GM19035 (cell line): Measurements from ENCODE around the gene ASTL.

ENCODE experiments used
- ATAC-seq: cut with Tn5 transposase; IDR thresholded peaks from one replicate; pipeline ENCODE4 v1.9.1; 2021; ENCODE audit not compliant: unreplicated experiment

Gene ASTL

GRCh38 chr2:96114546-96114902 lies 23.8 kb downstream of the ASTL start:
- ATAC-seq = no peak

- ATAC-seq = no peak
Measured at GRCh38 chr2:96113951-96114350, 24.4 kb downstream of the ASTL start.

- ATAC-seq = no peak
Measured at GRCh38 chr2:96113367-96113677, 25.0 kb downstream of the ASTL start.

GRCh38 chr2:96112501-96113366 lies 25.6 kb downstream of the ASTL start:
- no peak for ATAC-seq

- no peak for ATAC-seq
Measured at GRCh38 chr2:96111823-96112500, 26.3 kb downstream of the ASTL start.

- no peak for ATAC-seq
Measured at GRCh38 chr2:96111257-96111640, 27.1 kb downstream of the ASTL start.

GRCh38 chr2:96110621-96111256 lies 27.6 kb downstream of the ASTL start:
- ATAC-seq = no peak

- ATAC-seq = no peak
Measured at GRCh38 chr2:96109931-96110511, 28.3 kb downstream of the ASTL start.

GRCh38 chr2:96109361-96109680 lies 29.0 kb downstream of the ASTL start:
- no peak for ATAC-seq

GRCh38 chr2:96108541-96109360 lies 29.6 kb downstream of the ASTL start:
- ATAC-seq = no peak

- no peak for ATAC-seq
Measured at GRCh38 chr2:96108151-96108540, 30.2 kb downstream of the ASTL start.

- no peak for ATAC-seq
Measured at GRCh38 chr2:96107708-96108065, 30.6 kb downstream of the ASTL start.

- ATAC-seq = no peak
Measured at GRCh38 chr2:96106991-96107707, 31.2 kb downstream of the ASTL start.

GRCh38 chr2:96105994-96106715 lies 32.1 kb downstream of the ASTL start:
- ATAC-seq = no peak

- no peak for ATAC-seq
Measured at GRCh38 chr2:96105152-96105915, 33.0 kb downstream of the ASTL start.

GRCh38 chr2:96104487-96104861 lies 33.8 kb downstream of the ASTL start:
- ATAC-seq = no peak

- no peak for ATAC-seq
Measured at GRCh38 chr2:96103761-96104486, 34.4 kb downstream of the ASTL start.

- ATAC-seq = no peak
Measured at GRCh38 chr2:96103187-96103601, 35.1 kb downstream of the ASTL start.
